GM19240 (cell line): ENCODE measurements around the gene P2RX3.
"Not testable (repeated sequence)": the region's sequence is repeated elsewhere in the genome, so short reads cannot be mapped to it uniquely, and the experiment has no call there.

ENCODE experiments used
- DNase-seq: peaks from one replicate; pipeline ENCODE4 v3.0.0; 2011; ENCODE audit warnings: low spot score; ENCODE audit not compliant: insufficient read length

The P2RX3 gene

GRCh38 chr11:57348636-57349313, 10.6 kb downstream of the P2RX3 start:
- DNase-seq = no peak

DNA sequence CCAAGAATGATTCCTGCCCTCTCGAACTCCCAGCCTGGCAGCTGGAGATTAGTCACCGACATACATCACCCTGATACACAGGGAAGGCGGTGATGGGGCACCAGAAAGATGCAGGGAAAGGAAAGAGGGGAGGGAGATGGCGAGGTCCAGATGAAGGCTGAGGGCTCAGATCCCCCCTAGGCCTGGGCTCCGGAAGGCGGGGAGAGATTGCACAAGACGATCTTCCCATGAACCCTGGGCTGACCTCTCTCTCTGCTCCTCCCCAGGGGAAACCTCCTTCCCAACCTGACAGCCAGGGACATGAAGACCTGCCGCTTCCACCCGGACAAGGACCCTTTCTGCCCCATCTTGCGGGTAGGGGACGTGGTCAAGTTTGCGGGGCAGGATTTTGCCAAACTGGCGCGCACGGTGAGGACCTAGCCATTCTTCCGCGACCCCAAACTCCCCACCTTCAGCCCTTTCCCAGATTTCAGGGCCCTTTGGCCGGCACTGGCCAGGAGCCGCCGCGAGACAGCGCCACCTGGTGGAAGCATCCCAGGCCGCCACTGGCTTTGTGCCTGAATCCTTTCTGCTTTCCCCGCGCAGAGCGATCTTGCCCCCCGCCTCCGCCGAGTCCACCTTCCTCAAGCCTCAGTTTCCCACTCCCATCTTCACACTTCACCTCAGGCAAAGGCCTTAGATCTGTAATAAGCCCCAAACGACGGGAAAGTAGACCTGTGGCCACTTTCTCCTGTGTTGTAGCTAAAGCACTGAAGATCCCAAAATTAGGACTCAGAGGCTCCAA, 11.5 kb downstream of the P2RX3 start:
- peak; percentile 50 for DNase-seq

- DNase-seq = no peak
Measured at GRCh38 chr11:57353036-57353435, 14.9 kb downstream of the P2RX3 start.

DNA sequence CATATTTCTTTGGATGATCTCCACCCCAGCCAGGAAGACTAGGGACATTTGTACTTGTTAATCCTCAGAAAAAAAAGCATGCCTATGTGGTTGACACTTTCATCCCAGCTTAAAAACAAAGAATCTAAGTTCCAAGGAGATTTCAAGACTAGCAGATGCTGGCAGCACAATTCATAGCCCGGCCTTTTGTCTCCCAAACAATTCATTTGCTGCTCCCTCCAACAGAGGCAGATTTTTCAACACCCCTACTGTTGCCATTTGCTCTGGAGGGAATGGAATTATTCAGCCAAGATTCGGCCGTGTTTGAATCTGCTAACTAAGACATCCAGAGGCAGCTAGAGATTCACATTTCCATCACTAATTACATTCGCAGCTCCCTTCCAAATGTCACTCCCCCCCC, 15.3 kb downstream of the P2RX3 start:
- no peak for DNase-seq

DNA sequence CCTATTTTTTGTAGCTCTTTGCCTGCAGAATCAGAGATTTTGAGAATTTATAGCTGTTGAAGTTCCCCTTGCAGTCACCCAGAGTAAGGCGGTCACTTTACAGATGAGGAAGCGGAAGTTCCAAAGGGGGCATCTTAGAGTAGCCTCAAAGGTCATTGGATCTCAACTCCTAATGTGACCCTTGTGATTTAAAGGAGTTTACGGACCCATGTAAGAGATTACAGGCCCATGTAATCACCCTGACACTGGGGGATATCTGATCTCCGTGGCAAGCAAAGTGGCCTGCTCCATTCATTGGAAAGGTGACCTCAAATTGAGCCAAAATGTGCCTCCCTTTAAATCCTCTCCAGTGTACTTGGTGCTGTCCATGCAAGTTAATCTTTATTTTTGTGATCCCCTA, 15.7 kb downstream of the P2RX3 start:
- DNase-seq = no peak

DNA sequence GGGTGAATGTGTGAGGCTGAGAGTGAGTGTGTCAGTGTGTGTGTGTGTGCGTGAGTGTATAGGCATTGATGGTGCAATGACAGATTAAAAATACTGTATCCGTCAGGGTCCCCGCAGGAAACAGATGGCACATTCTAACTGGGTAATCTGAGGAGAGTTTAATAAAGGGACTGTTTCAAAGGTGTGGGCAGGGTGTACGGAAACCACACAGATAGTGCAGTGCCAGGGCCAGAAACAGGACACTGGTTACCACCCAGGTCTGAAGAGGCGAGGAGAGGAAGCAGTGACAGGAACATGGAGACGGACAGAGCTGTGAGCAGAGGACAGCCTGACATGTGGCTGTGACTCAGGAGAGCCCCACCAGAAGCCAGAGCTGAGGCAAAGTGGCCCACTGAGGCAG, 16.5 kb downstream of the P2RX3 start:
- DNase-seq = no peak

- DNase-seq = no peak
Measured at GRCh38 chr11:57356268-57356667, 18.1 kb downstream of the P2RX3 start.

DNA sequence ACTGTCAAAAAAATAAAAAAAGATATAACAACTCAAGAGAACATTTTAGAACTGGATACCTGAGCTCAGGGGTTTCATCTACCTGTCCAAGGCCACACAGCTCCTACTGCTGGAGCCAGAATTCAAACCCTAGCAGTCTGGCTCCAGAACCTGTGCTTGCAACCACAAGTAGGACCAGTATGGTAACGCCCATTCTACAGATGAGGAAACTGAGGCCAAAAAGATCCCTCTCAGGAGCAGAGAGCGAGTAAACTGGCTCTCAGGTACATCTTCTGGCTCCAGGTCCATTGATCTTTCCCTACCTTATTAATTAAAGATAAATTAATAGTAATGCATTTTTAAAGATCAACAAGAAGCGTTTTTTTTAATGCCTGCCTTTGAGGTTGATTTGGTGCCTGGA, 19.2 kb downstream of the P2RX3 start:
- no peak for DNase-seq

DNA sequence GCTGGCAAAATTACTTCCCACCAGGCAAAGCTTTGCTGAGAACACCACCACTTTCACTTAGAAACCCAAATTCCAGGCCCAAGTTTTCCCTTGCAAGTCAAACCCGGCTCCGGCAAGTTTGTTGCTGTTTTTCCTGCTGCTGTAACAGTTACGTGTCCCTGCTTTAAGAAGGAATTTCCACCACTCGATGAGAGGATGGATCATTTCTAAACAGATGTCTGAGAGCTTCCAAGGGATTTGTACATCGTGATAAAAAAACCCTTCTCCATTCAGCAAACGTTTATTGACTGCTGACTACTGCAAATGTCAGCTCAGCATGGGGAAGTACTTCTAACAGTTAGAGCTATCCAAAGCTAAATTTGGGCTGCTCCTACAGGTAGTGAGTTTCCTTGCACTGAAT, 19.7 kb downstream of the P2RX3 start:
- DNase-seq = no peak

GRCh38 chr11:57358543-57358961, 20.4 kb downstream of the P2RX3 start:
- DNase-seq = no peak

- DNase-seq = no peak
Measured at GRCh38 chr11:57358991-57359390, 20.8 kb downstream of the P2RX3 start.

- no peak for DNase-seq
Measured at GRCh38 chr11:57359396-57359795, 21.2 kb downstream of the P2RX3 start.

DNA sequence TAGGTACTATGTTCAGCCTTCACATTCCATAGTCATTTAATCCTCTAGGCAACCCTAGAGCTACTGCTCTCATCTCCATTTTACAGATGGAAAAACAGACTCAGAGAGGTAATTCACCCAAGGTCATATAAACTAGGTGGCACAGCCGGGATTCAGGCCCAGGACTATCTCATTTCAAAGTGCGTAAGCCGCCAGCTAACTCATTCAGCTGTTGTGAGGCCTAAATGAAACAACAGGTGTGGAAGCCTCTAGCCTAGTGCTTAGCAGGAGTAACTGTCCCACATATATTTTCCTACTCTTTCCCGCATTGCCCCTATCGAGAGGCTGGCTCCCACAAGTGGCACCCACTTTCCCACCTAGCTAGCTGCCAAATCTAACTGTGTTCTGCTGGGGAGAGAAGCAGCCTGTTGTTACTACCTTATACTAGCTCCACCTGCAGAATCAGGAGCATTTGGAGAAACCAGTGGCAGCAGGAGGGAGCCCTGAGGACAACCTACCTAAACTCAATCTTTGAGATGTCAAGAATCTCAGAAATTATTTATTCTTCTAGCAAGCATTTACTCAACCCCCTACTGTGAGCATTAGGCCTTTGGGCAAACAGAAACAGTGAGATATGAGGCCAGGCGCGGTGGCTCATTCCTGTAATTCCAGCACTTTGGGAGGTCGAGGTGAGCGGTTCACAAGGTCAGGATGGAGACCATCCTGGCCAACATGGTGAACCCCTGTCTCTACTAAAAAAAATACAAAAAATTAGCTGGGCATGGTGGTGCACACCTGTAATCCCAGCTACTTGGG, 21.9 kb downstream of the P2RX3 start:
- no peak for DNase-seq

DNA sequence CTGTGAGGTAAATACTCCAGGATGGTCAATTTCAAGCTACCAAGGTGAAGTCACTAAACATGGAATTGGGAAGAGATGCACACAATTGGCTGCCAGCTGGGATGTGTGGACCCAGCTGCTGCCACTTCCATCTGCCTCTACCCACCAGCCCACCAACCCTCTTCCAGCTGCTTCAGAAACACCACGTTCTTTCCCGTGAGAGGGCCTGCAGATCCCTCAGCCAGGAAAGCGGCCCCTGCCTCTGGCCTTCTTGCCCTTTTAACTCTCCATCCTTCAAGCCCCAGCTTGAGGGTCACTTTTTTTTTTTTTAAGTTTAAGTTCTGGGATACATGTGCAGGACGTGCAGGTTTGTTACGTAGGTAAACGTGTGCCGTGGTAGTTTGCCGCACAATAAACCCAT, 22.8 kb downstream of the P2RX3 start:
- no peak for DNase-seq

- DNase-seq = not testable (repeated sequence)
Measured at GRCh38 chr11:57361420-57361819, 23.3 kb downstream of the P2RX3 start.

DNA sequence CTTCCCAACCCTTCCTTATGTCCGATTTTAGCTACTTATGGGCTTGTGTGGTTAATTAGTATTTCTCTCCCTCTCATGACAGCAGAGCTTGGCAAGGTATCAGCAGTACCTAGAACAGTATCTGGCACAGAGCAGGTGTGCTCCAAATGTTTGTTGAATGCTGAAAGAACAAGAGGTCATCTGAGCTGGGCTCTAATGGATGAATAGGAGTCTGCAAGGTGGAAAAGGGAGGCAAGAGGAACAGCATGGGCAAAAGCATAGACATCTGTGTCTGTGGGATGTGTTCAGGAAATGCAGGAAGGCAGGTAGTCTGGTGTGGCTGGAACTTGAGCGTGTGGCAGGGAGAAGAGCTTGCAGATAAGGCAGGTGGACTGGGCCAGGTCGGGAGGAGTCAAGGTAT, 23.8 kb downstream of the P2RX3 start:
- DNase-seq = no peak

DNA sequence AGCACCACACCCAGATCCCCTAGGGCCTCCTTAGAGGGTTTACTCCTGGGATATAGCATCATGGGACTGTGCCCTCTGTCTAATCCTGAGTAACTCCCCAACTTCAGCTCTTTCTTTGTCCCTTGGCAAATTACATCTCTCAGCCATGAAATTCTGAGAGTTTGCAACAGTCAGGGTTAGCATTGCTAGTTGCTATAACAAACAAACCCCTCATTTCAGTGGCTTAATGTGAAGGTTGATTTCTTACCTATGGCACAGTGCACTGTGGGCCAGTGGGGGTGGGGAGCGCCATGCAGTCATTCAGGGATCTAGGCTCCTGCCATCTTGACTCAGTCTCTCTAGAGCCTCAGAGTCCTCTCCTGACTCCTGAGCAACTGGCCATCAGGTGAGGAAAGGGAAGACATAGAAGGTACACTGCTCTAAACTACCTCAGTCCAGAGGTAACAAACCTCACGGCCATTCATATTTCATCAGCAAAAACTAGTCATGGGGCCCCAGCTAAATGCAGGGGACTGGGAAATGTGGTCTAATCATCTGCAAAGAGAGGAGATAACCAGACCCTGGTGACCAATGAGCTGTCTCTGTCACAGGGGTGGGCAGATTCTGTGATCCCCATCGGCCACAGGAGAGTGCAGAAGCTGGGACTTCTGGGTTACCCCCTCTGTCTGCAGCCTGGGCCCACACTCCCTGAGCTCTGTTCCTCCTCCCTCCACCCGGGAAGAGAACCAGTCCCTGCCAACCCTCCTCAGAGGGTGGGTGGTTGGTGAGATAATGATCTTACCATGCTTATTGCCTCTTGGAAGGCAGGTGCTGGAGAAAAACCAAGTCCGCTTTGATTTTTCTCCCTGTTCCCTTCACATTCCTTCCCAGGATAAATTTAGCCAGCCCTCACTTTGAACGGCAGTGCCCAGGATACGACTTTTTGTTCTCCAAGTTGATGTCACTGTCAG, 25.3 kb downstream of the P2RX3 start:
- DNase-seq = no peak

DNA sequence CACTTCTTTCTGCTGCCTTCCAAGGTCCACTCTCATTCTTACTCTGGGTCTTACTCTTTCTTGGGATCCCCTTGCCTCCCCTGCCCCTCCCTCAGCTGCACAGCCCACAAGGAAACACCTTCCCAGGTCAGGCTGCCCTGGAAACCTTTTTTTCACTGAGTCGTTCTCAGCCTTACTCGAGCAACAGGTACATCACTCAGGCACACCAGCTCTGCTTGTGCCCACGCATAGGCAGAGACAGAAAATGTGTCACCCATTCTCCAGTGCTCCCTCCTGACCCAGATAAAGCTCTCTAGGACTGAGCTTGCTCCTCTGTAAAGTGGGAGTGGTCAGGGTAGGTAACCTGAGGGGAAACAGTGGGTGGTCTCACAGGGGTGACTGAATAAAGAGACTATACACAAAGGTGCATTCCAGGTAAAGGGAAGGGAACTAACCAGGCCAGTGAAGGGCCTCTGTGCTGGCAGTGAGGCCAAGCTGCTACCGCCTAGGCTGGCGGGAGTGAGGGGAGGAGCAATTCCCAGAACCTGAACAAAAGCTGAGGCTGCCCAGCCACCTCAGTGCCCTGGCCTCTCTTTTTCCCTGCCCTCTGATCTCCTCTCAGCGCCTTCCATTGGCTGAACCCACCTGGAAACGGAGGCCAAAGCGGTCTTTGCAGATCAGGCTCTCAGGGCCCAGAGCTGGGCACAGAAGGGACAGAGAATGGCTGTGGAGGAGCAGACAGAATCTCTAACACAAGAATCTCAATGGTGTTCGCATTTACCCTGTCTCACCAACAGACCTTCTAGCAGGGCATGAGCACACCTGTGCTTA, 26.9 kb downstream of the P2RX3 start:
- no peak for DNase-seq

- DNase-seq = no peak
Measured at GRCh38 chr11:57368106-57368844, 30.1 kb downstream of the P2RX3 start.

DNA sequence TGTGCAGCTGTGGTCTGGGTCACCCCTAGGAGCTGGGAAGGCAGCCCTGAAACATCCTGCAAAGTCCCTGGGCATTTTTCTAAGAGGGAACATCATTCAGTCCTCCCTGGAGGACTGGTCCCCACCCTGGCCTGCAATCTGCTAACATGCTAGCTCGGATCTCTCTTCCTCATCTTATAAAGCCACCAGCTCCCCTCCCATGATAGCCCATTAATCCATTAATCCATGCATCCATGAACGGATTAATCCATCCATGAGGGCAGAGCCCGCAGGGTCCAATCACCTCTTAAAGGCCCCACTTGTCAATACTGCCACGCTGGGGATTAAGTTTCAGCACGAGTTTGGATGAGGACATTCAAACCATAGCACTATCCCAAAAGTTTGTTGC, 30.7 kb downstream of the P2RX3 start:
- DNase-seq = no peak
